Fibroblast of the aortic adventitia (primary cell): Measurements from ENCODE around the gene TMEM11. TPM values are rescaled to one million over a fixed set of nuclear protein-coding genes. Genes with fewer than 3 reads are reported as not detected.
A peak's percentile ranks its signal among the peaks of the same experiment; 100 is the strongest.

Experiments
- DNase-seq: peaks from one replicate; pipeline ENCODE4 v3.0.0-alpha.2; 2010; ENCODE audit warnings: low read depth
- H3K4me3 ChIP-seq: 2 replicates; pipeline ENCODE4 v1.5.1; 2011; ENCODE audit warnings: low read depth, mild to moderate bottlenecking, control low read depth, low read length, moderate library complexity
- total RNA-seq: library from RNA; depleted of rRNA; stranded (reverse); fragments of >200 nt; gene quantifications from 2 replicates; pipeline ENCODE4 v1.2.3, GENCODE V29; 2012; ENCODE audit warnings: low replicate concordance
- TF ChIP-seq, protein P1 (sequence below): IDR thresholded peaks from 2 replicates; pipeline ENCODE4 v1.5.1; 2011; ENCODE audit warnings: mild to moderate bottlenecking, low read length, control low read depth, inconsistent platforms; ENCODE audit not compliant: insufficient read depth

TMEM11 gene
- total RNA-seq, 1 donor = 17.5 TPM

DNA sequence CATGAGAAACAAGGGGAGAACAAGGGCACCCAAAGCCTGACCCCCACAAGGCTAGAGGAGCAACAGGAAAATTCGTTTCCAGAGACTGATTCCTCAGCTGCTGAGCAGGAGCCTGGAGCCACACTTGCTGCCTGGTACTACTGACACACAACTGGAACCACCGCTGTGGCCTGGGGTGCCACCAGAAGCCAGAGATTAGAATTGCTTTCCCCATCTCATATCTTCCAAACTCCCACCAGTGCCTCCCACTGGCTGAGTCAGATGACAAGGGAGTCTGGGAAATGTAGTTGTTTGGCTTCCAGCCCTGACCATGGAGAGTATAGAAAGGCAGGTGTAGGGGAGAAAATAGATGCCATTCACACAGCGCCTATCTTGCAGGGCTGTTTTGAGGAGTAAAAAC, 4.1 kb upstream of the TMEM11 start:
- TF ChIP-seq, protein P1, sequence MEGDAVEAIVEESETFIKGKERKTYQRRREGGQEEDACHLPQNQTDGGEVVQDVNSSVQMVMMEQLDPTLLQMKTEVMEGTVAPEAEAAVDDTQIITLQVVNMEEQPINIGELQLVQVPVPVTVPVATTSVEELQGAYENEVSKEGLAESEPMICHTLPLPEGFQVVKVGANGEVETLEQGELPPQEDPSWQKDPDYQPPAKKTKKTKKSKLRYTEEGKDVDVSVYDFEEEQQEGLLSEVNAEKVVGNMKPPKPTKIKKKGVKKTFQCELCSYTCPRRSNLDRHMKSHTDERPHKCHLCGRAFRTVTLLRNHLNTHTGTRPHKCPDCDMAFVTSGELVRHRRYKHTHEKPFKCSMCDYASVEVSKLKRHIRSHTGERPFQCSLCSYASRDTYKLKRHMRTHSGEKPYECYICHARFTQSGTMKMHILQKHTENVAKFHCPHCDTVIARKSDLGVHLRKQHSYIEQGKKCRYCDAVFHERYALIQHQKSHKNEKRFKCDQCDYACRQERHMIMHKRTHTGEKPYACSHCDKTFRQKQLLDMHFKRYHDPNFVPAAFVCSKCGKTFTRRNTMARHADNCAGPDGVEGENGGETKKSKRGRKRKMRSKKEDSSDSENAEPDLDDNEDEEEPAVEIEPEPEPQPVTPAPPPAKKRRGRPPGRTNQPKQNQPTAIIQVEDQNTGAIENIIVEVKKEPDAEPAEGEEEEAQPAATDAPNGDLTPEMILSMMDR = no peak
- peak; percentile 18 for DNase-seq
- H3K4me3 ChIP-seq = no peak overlapping the region

DNA sequence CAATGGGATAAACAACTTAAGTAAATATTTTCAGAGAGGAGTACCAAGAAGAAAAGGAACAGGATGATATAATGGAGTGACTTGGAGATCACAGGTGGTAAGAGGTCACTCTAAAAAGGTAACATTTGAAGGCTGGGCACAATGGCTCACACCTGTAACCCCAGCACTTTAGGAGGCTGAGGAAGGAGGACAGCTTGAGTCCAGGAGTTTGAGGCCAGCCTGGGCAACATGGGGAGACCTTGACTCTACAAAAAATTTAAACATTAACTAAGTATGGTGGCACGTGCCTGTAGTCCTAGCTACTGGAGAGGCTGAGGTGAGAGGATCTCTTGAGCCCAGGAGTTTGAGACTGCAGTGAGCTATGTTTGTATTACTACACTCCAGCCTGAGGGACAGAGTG, 3.4 kb upstream of the TMEM11 start:
- TF ChIP-seq, protein P1 = no peak
- DNase-seq = no peak
- no peak overlapping the region for H3K4me3 ChIP-seq

DNA sequence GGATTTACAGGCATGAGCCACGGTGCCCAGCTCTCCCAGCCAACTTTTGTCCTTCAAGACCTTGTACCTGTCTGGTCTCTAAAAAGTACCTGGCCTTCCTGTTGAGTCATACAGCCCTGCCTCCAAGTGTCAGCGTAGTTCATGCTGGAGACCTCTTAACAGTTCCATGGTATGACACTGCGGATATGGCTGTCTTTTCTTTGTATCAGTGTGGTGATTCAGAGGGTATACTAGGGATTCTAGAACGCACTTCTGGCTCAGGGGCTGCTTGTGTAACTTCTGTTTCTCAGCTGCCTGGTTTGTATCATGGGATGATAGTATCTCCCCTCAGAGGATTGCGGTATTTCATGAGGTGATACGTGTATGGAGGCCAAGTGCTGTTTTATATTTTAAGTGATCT, 2.0 kb upstream of the TMEM11 start:
- peak; percentile 51 for DNase-seq
- H3K4me3 ChIP-seq = no peak overlapping the region
- TF ChIP-seq, protein P1 = no peak

DNA sequence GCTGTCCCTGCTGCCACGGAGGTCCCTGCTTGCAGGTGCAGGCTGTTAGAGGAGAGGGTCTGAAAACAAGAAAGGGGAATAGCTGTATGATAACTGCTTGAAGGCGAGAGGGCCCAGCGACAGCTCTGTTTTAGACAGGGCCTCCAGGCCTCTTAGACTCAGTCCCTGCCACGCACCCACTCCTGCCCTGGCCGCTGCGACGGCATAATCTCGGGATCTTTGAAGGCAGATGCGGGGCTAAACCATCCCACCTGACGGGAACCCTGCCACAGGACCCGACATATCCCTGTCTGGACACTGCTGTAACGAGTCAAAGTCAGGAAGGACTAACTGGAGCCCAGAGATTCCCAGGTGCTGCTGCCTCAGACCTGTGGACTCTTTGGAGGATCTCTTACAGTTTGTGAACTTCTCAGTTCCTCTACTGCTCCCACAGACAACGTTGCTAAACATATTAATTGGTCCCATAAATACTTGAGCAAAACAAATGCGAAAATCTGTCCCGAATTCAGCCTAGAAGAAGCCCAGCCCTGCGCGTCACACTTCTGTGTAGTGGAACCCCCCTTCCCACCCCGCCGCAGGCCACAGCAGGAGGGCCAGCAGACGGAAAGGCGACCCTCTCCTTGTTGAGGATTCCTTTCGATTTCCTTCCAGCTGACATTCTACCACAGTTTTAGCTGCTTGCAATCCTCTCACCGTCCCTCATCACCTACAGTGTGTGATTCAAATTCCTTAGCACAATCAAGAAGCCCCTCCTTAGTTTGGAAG, 998 bp upstream of the TMEM11 start:
- peak; percentile 40 for DNase-seq
- TF ChIP-seq, protein P1 = no peak
- peak overlapping the region; percentile 92 for H3K4me3 ChIP-seq

DNA sequence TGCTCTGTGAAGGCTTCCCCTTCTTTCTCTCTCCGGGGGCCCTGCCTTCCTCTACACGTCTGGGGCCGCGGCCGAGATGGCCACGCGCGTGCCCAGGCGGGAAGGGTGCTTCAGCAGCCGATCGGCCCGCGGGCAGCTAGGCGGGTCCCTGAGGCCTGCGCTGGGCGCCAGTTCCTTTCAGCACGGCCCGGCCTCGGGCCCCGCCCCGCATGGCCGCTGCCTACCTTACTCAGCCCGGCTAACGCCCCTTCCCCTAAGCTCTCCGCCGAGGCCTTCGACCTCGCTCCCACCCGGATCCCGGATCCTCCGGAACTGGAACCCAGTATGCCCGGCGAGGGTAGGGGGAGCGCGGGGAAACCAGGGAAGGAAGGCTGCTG, 335 bp downstream of the TMEM11 start:
- TF ChIP-seq, protein P1 = no peak
- no peak for DNase-seq
- H3K4me3 ChIP-seq = peak overlapping the region; percentile 92

DNA sequence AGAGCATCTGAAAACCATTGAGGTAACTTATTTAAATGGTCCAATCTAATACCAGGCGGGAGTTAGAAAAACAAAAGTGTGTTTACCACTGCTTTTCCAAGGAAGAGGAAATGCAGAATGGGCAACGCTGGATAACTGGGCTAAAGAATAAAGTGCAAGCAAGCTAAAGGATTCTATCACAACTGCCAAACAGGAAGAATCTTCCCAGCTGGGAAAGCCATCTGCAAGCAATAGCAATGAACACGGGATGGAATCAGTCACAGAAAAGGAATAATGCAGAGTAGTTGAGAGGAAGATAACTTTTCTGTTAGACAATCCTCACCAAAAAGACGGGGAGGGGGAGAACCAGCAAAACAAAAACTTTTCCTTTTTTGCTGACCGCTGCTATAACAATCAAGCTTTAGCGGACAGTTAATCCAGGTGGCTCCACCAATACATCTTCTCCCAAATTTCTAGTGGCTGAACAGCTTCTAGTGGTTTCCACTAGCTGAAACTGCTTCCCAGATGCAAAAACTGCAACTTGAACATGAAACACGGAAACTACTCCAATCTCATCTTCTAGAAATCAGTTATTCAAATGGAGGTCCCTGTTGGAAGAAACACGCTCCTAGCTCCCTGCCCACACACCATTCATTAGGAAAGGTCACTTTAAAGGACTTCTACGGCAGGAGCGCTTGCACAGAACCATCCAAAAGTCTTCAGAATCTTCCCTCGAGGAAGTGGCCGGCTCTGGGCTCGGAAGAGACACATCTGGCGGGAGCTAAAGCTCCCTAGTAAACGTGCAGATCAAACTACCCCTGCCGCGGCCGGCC, 929 bp downstream of the TMEM11 start:
- peak overlapping the region; percentile 92 for H3K4me3 ChIP-seq
- DNase-seq = no peak
- TF ChIP-seq, protein P1 = no peak
